ENCODE data around the gene LPCAT3. TPM values are rescaled to one million over a fixed set of nuclear protein-coding genes. Genes with fewer than 3 reads are reported as not detected.

Gene LPCAT3
- total and polyA plus RNA-seq, 2 of the 13 experiments (the other 11 are each of a cell fraction or from before 2014, with no cell fraction given), result 44.5 to 64.3 TPM

GRCh38 chr12:7006639-7007038 is 11.6 kb downstream of the LPCAT3 start:
- FAIRE-seq (no peak), DNase-seq (ENCODE audit: low spot score) (no peak), ATAC-seq (no peak)
- H3K27me3 ChIP-seq (ENCODE audit: control insufficient read depth in 1 of 2, insufficient read depth in 2 of 2, low read length in 2 of 2), result no peaks in the 10 kb centered on the region
- H3K4me2 ChIP-seq (ENCODE audit: low read depth, low read length), result no peak overlapping the region
- in situ Hi-C loops (cut with HindIII; ENCODE audit: extremely low pct_ligation_motif_present, low pct_unique_long_range_greater_than_20kb), result no loop called here
- TF ChIP-seq IRX3 (CRISPR knock-in tag; IDR thresholded peaks at IDR 0.05; ENCODE audit: borderline replicate concordance, low read depth) (no peak), MAFK (conservative IDR thresholded peaks at IDR 0.05 in 1 of 2, IDR thresholded peaks at IDR 0.05 in 1 of 2; ENCODE audit: low read length in 2 of 2) (peak in 1 of 2 experiments; percentile 42; a peak in 2 of 4 replicates), NBN (conservative IDR thresholded peaks at IDR 0.05) (no peak), CBX2 (IDR thresholded peaks at IDR 0.05; ENCODE audit: low read depth, low read length) (no peak), CBX2 (CRISPR knock-in tag; IDR thresholded peaks at IDR 0.05; ENCODE audit: low read depth) (no peak), ZNF205 (CRISPR knock-in tag; IDR thresholded peaks at IDR 0.05) (no peak)
- no peaks in the 10 kb centered on the region; the same call in 1 of the 2 replicates for H4K20me1 ChIP-seq (ENCODE audit: insufficient read depth, low read length)
- no TSS peak for BruUV-seq (replicated peaks)
- ChIA-PET CTCF (ENCODE audit: low intra/inter-chr PET ratio, low total read pairs) (no interaction called here), POLR2A (no interaction called here)
- intact Hi-C loops (cut with micrococcal nuclease; ENCODE audit: unreplicated experiment), result no loop called here
- peaks cover 0 to 3% of the 10 kb centered on the region in 2 experiments; a peak in 1 of 5 replicates for H3K36me3 ChIP-seq (replicated peaks in 1 of 2; ENCODE audit: control insufficient read depth in 1 of 2, insufficient read depth in 2 of 2, low read length in 2 of 2)
- H2AFZ ChIP-seq (ENCODE audit: low read length), result no peak overlapping the region
- WGBS (ENCODE audit: low lambda C conversion rate), result 84% methylated on average over 3 of the region's 3 CpGs
- peaks cover 17% of the 10 kb centered on the region for H3K4me1 ChIP-seq (ENCODE audit: insufficient read depth, low read length)
- H3K9me3 ChIP-seq (ENCODE audit: low read length), result no peaks in the 10 kb centered on the region
- no peak overlapping the region for H3K4me3 ChIP-seq (replicated peaks in 1 of 3; ENCODE audit: insufficient read depth in 1 of 3, low read depth in 2 of 3, low read length in 3 of 3)
- no peak overlapping the region for H3K9ac ChIP-seq (ENCODE audit: insufficient read depth, low read depth, low read length)
- peaks cover 9% of the 10 kb centered on the region for H3K79me2 ChIP-seq (ENCODE audit: insufficient read depth, low read length)
- H3K27ac ChIP-seq (ENCODE audit: extremely low read length, insufficient read depth, low read length), result no peak overlapping the region

- FAIRE-seq, result no peak
- in situ Hi-C loops (cut with HindIII; ENCODE audit: extremely low pct_ligation_motif_present, low pct_unique_long_range_greater_than_20kb) (no loop called here), intact Hi-C loops (cut with micrococcal nuclease; ENCODE audit: unreplicated experiment) (no loop called here)
- no peak overlapping the region for H3K4me3 ChIP-seq (replicated peaks in 1 of 3; ENCODE audit: insufficient read depth in 1 of 3, low read depth in 2 of 3, low read length in 3 of 3)
- WGBS (ENCODE audit: low lambda C conversion rate), result 100% methylated on average over 2 of the region's 2 CpGs
- H4K20me1 ChIP-seq (ENCODE audit: insufficient read depth, low read length), result no peaks in the 10 kb centered on the region; the same call in 1 of the 2 replicates
- no peak for DNase-seq (ENCODE audit: low spot score)
- no TSS peak for BruUV-seq (replicated peaks)
- H3K9me3 ChIP-seq (ENCODE audit: low read length), result no peaks in the 10 kb centered on the region
- H2AFZ ChIP-seq (ENCODE audit: low read length), result no peak overlapping the region
- ChIA-PET CTCF (ENCODE audit: low intra/inter-chr PET ratio, low total read pairs) (no interaction called here), POLR2A (interaction anchor here (1.0 to 1.1 kb wide), 2 partner anchors 18 to 61 kb away, joined by 3 read pairs; partner anchors contain the start of genes C12orf57 and RNU7-1)
- H3K4me1 ChIP-seq (ENCODE audit: insufficient read depth, low read length), result peaks cover 15% of the 10 kb centered on the region
- H3K79me2 ChIP-seq (ENCODE audit: insufficient read depth, low read length), result peaks cover 9% of the 10 kb centered on the region
- ATAC-seq, result no peak
- no peak overlapping the region for H3K9ac ChIP-seq (ENCODE audit: insufficient read depth, low read depth, low read length)
- no peak overlapping the region for H3K4me2 ChIP-seq (ENCODE audit: low read depth, low read length)
- H3K27ac ChIP-seq (ENCODE audit: extremely low read length, insufficient read depth, low read length), result no peak overlapping the region
- H3K27me3 ChIP-seq (ENCODE audit: control insufficient read depth in 1 of 2, insufficient read depth in 2 of 2, low read length in 2 of 2), result no peaks in the 10 kb centered on the region
- peaks cover 0 to 3% of the 10 kb centered on the region in 2 experiments; a peak in 1 of 5 replicates for H3K36me3 ChIP-seq (replicated peaks in 1 of 2; ENCODE audit: control insufficient read depth in 1 of 2, insufficient read depth in 2 of 2, low read length in 2 of 2)
- TF ChIP-seq TFDP2 (CRISPR knock-in tag; IDR thresholded peaks at IDR 0.05) (no peak), RBM39 (IDR thresholded peaks at IDR 0.05; ENCODE audit: low read depth, low read length, poor library complexity, severe bottlenecking) (no peak), GZF1 (CRISPR knock-in tag; IDR thresholded peaks at IDR 0.05) (no peak), HCFC1 (IDR thresholded peaks at IDR 0.05; ENCODE audit: low read depth, low read length) (no peak), ZBTB38 (CRISPR knock-in tag; IDR thresholded peaks at IDR 0.05) (no peak), KLF12 (CRISPR knock-in tag; IDR thresholded peaks at IDR 0.05; ENCODE audit: borderline replicate concordance) (no peak), EZH2 (conservative IDR thresholded peaks at IDR 0.05; ENCODE audit: low read depth, low read length) (no peak), RNF2 (conservative IDR thresholded peaks at IDR 0.05; ENCODE audit: low read depth) (no peak), ZBTB49 (CRISPR knock-in tag; IDR thresholded peaks at IDR 0.05; ENCODE audit: borderline replicate concordance) (no peak), ZNF329 (CRISPR knock-in tag; IDR thresholded peaks at IDR 0.05; ENCODE audit: low read depth) (no peak)
These were observed 13.0 kb downstream of the LPCAT3 start for GRCh38 chr12:7005311-7005710.

Measured in HepG2 (cell line).